Measurements from ENCODE around the gene XRN2. TPM values are rescaled to one million over a fixed set of nuclear protein-coding genes. Genes with fewer than 3 reads are reported as not detected.
"Not testable (repeated sequence)": the region's sequence is repeated elsewhere in the genome, so short reads cannot be mapped to it uniquely, and the experiment has no call there.

Gene XRN2
- total and polyA plus RNA-seq, 12 donors, result 9.5 to 39.8 (median 31.7) TPM

- TF ChIP-seq, protein P1, sequence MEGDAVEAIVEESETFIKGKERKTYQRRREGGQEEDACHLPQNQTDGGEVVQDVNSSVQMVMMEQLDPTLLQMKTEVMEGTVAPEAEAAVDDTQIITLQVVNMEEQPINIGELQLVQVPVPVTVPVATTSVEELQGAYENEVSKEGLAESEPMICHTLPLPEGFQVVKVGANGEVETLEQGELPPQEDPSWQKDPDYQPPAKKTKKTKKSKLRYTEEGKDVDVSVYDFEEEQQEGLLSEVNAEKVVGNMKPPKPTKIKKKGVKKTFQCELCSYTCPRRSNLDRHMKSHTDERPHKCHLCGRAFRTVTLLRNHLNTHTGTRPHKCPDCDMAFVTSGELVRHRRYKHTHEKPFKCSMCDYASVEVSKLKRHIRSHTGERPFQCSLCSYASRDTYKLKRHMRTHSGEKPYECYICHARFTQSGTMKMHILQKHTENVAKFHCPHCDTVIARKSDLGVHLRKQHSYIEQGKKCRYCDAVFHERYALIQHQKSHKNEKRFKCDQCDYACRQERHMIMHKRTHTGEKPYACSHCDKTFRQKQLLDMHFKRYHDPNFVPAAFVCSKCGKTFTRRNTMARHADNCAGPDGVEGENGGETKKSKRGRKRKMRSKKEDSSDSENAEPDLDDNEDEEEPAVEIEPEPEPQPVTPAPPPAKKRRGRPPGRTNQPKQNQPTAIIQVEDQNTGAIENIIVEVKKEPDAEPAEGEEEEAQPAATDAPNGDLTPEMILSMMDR (IDR thresholded peaks at IDR 0.05), result no peak
- 94 to 95% methylated on average over 6 of the region's 6 CpGs for WGBS, 2 donors
- Histone ChIP-seq H3K27ac (no peak overlapping the region), H3K4me3 (no peak overlapping the region), H3K9me3 (no peaks in the 10 kb centered on the region), H3K4me1 (peaks cover 0 to 23% (median 0%) of the 10 kb centered on the region in 9 donors), H3K27me3 (no peaks in the 10 kb centered on the region), H3K36me3 (peaks cover 0 to 96% (median 27%) of the 10 kb centered on the region in 9 donors)
- intact Hi-C loops (cut with DNase I), result no loop called here
- DNase-seq (no peak), ATAC-seq (no peak)
Observed at GRCh38 chr20:21364413-21364812, 61.3 kb downstream of the XRN2 start.

- ATAC-seq (no peak), DNase-seq (no peak)
- TF ChIP-seq, protein P1 (IDR thresholded peaks at IDR 0.05), result no peak
- Histone ChIP-seq H3K4me1 (peaks cover 0 to 13% (median 0%) of the 10 kb centered on the region in 9 donors), H3K27me3 (no peaks in the 10 kb centered on the region), H3K9me3 (no peaks in the 10 kb centered on the region), H3K4me3 (no peak overlapping the region), H3K36me3 (peaks cover 0 to 96% (median 32%) of the 10 kb centered on the region in 9 donors), H3K27ac (no peak overlapping the region)
- intact Hi-C loops (cut with DNase I), result loop anchor here in 1 of 10 donors (5.0 kb wide), 1 partner anchor 63 kb away; the partner anchor contains the start of gene XRN2
- 98% methylated on average over 3 of the region's 3 CpGs for WGBS, 2 donors
Observed at GRCh38 chr20:21365771-21366170, 62.6 kb downstream of the XRN2 start.

GRCh38 chr20:21366273-21366672, 63.1 kb downstream of the XRN2 start:
- H3K4me1 ChIP-seq, H3K9me3 ChIP-seq, DNase-seq, H3K27ac ChIP-seq, H3K27me3 ChIP-seq, ATAC-seq, H3K4me3 ChIP-seq: not testable (repeated sequence)
- peaks cover 0 to 94% (median 32%) of the 10 kb centered on the region in 9 donors for H3K36me3 ChIP-seq
- intact Hi-C loops (cut with DNase I), result loop anchor here in 1 of 10 donors (5.0 kb wide), 1 partner anchor 64 kb away; the partner anchor contains the start of gene XRN2
- 87 to 92% methylated on average over 9 of the region's 9 CpGs for WGBS, 2 donors

GRCh38 chr20:21368791-21369190, 65.7 kb downstream of the XRN2 start:
- Histone ChIP-seq H3K27me3 (no peaks in the 10 kb centered on the region), H3K9me3 (no peaks in the 10 kb centered on the region), H3K36me3 (peaks cover 0 to 94% (median 27%) of the 10 kb centered on the region in 9 donors), H3K27ac (no peak overlapping the region), H3K4me1 (peaks cover 0 to 2% (median 0%) of the 10 kb centered on the region in 9 donors), H3K4me3 (no peak overlapping the region)
- intact Hi-C loops (cut with DNase I), result loop anchor here in 1 of 10 donors (5.0 kb wide), 1 partner anchor 66 kb away; the partner anchor contains the start of gene XRN2
- no peak for DNase-seq
- TF ChIP-seq, protein P1 (IDR thresholded peaks at IDR 0.05), result no peak
- WGBS, 2 donors, result 48 to 94% methylated on average over 2 of the region's 2 CpGs
- ATAC-seq, result no peak

GRCh38 chr20:21371193-21371592, 68.1 kb downstream of the XRN2 start:
- Histone ChIP-seq H3K4me1 (peaks cover 0 to 7% (median 0%) of the 10 kb centered on the region in 9 donors), H3K36me3 (peaks cover 0 to 87% (median 26%) of the 10 kb centered on the region in 9 donors), H3K9me3 (no peaks in the 10 kb centered on the region), H3K27me3 (no peaks in the 10 kb centered on the region), H3K4me3 (no peak overlapping the region), H3K27ac (no peak overlapping the region)
- TF ChIP-seq, protein P1 (IDR thresholded peaks at IDR 0.05), result no peak
- DNase-seq (no peak), ATAC-seq (no peak)
- 74 to 88% methylated on average over 1 of the region's 1 CpG for WGBS, 2 donors
- intact Hi-C loops (cut with DNase I), result loop anchor here in 3 of 10 donors (10.0 kb wide), 4 partner anchors 64 to 236 kb away; partner anchors contain the start of gene XRN2 (in 1 of the 3)

Data from heart right ventricle (tissue), 16 donors.